GM12873 (cell line): ENCODE results near the gene GMDS.

ENCODE experiments used
- CTCF ChIP-seq: IDR thresholded peaks from 2 replicates; pipeline ENCODE4 v1.5.1; 2012; ENCODE audit warnings: low read depth, mild to moderate bottlenecking, moderate library complexity, low read length, control low read depth; ENCODE audit not compliant: insufficient read depth; ENCODE audit errors: missing control alignments

The GMDS gene

DNA sequence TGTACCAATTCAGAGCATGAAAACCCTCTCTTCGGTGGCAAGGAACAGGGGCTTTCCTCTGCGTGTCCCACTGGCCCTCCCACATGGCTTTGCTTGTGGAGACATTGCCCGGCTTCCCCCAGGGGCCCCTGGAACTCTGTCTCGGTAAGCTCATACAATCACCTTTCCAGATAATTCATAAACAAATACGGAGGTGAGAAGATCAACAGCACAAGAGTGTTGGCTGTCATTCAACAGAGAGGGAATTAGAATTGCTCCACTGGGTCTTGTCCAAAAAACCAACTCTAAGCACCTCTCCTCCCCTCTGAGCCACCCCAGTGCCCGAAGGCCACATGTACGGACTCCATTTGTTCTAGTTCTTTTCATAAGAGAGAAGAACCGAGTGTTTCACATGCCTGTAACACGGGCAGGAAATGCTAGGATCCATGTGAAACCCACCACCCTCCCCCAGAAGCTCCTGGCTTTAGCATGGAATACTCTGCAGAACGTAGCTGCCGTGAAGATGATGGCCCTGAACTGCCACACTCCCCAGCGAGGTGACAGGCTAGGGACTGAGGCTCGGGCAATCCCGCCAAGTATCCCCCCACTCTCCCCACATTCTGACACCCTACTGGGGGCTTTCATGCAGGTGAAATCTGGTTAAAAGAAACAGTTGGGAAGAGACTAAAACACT lies 660.3 kb downstream of the GMDS start:
- no peak for TF ChIP-seq CTCF

DNA sequence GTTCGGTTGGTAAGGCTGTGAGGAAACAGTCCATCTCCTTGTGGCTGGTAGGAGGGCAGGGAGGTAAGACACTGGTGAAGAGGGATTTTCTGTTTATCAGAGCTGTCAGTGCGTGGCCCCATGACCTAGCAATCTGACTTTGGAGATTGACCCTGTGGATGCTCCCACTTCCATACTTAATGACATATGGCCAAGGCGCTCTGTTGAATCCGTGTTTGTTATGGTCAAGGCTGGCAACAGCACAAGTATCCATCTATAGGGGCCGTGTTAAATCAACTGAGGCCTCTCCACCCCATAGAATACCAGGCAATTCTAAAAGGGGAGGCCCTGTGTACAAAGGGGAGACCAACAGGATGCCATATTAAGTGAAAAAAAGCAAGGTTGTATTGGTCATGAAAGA lies 661.3 kb downstream of the GMDS start:
- no peak for TF ChIP-seq CTCF

- no peak for TF ChIP-seq CTCF
Measured at GRCh38 chr6:1581120-1581991, 664.0 kb downstream of the GMDS start.

GRCh38 chr6:1580585-1580984 lies 664.8 kb downstream of the GMDS start:
- TF ChIP-seq CTCF = no peak

GRCh38 chr6:1580109-1580508 lies 665.3 kb downstream of the GMDS start:
- no peak for TF ChIP-seq CTCF

- TF ChIP-seq CTCF = no peak
Measured at GRCh38 chr6:1579096-1579495, 666.3 kb downstream of the GMDS start.

DNA sequence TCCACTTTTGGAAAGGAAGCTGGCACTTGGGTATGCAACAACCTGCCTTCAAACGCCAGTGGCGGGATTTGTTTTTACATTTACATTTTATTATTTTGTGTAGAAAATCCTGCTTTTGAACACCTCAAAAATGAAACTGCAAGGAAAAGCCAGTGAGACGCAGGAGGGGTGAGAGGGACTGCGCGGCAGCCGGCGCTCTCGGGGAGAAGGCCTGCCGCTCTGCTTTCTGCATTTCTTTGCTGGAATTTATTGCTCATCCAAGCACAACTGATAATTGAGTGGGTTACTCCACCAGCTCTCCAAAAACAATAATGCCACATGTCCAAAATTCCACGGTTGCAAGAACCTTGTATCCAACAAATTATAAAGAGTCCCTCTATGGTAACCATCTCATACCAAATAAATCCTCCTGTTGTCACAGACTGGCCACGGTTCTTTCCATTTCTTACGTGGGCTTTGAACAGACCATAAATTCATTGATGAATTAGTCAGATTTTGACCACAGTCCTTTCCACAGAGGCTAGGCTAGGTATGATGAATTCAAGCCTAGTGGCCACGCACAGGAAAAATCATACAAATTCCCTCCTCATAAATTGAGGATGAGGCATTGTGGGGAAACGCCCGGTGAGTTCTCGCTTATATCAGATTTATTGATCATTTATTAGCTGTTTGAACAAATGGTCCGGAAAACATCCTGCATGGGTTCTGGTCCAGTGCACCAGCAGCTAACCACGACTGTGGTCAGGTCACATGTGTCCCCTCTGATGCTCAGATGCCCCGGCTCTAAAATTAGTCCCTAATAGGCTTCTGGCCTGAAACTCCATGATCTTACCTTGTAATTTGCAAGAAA lies 667.3 kb downstream of the GMDS start:
- no peak for TF ChIP-seq CTCF
